Stimulated activated CD4-positive, alpha-beta T cell treated with anti-CD3 and anti-CD28 coated beads, TNF-alpha, amount 100 ng/mL, for 24 hours (primary cell): Measurements from ENCODE around the gene SKAP1.
A peak's percentile ranks its signal among the peaks of the same experiment; 100 is the strongest.
"Not testable (repeated sequence)": the region's sequence is repeated elsewhere in the genome, so short reads cannot be mapped to it uniquely, and the experiment has no call there.

Source experiments
- DNase-seq, 3 experiments: peaks; one replicate each; pipeline ENCODE4 v3.0.0-alpha.2; 2020; ENCODE audit warnings: low read depth in 3 of 3

Gene SKAP1

DNA sequence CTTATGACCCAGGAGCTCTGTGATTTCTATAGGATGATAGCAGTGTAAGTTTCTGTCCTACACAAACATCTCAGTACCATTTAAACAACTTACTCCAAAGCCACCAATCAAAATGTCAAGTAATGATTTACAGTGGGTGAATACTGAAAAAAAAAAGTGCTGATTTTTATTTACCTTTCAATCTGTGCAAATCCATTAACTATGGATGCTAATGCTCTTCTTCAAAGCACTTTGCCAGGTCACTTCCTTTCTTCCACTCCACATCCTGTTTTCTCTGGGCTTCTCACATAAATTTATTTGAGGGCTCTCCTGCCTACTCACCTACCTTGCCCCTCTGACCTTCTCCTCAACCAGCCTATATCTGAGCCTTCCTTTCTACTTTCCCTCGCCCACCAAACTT is 101.6 kb downstream of the SKAP1 start:
- no peak for DNase-seq

DNA sequence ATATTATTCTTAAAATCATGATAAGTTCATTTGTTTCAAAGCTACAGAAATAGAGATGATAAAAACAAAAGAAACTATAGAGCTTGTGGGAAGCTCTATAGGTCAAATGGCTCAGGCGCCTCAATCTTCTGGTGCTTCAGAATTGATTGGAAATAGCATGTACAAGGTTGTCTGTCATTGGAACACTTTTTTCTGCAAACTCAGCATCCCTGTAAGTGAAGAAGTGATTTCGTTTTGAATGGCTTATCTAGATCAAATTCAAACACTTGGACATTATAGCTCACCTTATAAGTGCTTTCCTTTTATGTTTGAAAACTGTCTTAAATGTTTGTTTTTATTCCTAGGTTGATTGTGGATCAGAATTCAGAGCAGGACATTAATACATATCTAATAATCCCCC is 103.7 kb downstream of the SKAP1 start:
- no peak for DNase-seq

DNA sequence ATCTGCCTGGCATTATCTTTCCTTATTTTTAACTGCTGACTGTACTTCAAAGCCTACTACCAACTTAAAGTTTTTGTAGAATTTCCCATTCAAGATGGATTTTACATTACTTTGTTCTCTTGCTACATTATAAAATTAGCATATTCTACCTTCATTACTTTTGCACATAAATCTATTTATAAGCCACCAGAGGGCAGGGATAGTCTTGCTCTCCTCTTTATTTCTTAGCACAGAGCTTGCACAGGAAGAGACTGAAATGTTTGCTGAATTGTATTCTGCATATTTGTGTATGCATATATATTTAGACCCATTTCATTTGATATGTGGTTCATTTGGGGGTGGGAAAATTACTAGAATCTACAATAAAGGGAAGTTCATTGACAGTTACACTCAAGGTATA is 108.0 kb downstream of the SKAP1 start:
- DNase-seq: no peak

DNA sequence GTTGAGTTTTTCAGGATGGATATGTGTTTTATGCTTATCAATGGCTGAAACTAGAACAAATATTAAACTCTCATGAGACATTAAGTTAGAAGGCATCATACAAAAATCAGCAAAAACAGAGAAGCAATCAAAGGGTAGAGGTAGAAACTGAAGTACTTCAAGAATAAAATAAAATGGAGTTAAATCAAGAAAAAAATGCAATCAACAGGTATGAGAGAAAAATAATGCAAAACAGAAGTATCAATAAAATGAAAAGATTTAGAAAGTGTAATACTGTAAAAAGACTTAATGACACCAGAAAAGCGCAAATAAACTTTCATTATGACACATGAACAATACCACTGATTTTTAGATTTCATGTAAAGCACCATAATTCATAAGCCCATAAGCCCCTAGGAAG is 112.3 kb downstream of the SKAP1 start:
- no peak for DNase-seq

DNA sequence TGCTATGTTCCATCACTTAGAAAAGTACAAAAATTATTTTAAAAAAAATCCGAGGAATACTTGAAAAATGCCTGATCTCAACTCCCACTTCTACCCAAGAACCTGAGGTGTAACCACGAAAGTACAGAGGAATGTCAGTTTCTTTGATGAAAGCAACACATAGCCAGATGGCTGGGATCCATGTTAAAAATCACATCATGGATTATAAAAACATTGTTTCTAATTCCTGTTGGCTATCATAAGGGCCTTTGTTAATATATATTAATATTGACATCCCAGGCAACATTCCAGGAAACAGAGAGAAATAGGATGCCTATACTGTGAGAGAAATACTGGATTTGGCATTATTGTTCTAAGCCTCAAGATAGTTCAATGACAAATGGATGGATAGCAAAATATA is 115.3 kb downstream of the SKAP1 start:
- no peak for DNase-seq

DNA sequence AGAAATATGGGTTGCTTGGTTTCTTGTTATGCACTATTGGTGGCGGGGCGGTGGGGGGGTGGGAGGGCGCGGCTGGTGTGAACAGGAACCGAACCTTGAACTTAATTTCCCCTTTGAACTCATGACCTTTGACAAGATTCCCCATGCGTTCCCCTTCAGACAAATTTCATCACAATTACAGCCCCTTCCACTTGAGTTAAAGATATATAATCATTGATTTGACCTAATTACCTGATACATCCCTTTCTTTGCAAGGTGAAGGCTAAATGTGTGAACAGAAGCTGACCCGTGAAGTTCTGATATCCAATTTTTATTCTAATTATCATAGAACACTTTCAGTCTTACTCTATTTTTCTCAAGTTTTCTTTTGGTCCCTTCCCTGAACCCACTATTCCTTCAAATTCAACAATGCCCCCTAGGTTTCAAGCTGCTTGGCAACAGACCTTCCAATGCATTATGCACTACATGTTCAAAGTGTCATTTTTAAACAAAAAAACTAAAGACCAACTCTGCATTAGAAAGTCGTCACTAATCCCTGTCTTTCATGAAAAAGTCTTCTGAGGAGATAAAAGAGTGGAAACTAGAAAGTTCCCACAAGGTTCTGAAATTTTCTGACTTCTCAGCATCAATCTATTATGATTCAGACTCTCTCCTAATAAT is 116.8 kb downstream of the SKAP1 start:
- no peak for DNase-seq

DNA sequence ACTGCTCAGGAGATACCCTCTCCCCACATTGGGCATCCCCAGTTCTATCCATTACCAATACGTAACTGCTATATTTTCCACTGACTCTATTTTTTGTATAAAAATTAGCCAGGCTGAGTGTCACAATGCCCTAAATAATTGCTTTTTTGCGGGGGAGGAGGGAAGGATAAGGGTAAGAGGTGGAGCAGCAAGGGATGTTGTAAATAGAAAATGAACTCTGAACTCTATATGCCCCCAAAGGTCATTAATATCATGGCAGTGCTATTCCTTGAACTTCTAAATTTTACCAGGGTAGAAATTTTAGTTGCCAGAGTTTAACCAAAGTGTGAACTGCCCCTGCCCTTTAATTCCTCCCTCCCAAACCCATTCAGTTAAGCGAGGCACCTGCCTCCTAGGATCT is 118.7 kb downstream of the SKAP1 start:
- no peak for DNase-seq

DNA sequence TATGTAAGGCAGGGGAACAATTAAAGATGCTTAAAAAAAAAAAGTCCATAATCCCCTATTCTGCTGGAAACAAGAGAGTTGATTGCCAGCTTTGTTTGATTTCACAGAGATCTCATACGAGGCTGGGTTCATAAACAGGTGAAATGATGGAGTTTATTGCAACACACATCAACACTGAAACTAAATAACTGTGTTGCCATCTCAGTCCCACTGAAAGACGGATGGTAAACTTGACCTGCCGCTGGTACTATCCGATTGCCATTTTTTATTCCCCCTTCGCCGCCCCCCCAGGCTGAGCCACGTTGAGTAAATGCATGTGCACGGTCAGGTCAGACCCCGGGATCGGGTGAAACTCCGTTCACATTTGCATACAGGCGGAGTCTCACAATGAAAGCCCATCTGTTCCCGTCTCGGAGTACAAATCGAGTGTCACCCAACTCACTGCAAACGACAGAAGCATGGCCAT is 119.2 kb downstream of the SKAP1 start:
- no peak for DNase-seq

DNA sequence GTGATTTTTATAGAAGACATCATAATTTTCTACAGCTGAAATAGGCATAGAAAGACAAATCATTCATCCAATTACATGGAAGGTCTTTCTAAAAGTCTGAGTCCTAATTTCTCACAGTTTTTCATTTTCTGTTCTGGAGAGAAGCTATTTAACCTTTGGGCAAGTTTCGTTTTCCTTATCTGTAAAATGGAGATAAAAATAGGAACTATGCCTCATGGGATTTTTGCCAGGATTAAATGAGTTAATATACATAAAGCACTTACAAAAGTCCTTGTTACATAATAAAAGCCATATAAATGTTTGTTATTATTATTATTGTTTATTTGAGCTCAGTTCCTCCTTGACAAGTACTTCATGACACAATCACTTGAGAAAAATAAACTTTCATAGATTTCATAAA is 121.4 kb downstream of the SKAP1 start:
- DNase-seq: no peak

DNA sequence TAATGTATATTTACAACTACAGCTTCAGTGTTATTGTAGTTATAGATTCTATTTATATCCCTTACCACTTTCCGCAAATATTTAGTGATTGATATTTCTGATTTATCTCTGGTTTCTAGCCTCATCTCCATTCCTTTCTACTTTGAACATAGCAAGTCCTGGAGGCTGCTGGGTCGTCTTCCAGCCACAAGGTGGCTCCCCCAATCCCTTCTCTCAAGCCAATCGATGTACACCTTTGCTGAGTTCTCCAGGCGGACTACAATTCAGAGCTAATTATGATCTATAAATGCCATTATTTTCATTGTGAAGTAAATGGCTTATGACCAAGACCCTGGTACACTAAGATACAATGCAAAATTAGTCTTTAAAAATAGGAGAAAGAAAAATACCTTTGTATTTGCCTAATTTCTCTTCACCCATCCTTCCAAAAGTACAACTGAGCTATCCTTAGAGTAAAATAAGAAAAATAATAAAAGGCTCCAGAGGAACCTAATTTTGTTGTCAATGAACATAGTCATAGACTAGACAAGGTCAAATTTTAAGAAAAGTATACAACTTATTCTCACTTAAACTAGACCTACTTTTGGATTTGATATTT is 122.1 kb downstream of the SKAP1 start:
- peak in 2 of 3 experiments; percentile 11 to 33 for DNase-seq

DNA sequence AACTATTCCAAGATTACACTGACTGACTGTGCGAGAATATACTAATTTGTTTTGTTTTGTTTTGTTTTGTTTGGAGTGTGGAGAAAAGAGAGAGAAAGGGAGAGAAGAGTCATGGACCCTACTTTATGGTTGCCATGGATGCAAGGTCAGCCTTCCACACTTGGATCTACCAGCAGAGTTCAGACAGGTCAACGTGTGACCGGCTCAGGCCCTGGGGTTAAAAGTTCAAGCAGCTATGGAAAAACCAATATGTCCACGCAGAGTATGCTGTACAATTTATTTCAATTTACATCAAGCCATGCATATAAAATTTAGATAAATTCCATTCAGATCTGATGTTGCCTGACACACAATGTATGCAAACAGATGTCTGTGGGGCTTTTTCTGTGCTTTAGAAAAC is 122.8 kb downstream of the SKAP1 start:
- DNase-seq: no peak

DNA sequence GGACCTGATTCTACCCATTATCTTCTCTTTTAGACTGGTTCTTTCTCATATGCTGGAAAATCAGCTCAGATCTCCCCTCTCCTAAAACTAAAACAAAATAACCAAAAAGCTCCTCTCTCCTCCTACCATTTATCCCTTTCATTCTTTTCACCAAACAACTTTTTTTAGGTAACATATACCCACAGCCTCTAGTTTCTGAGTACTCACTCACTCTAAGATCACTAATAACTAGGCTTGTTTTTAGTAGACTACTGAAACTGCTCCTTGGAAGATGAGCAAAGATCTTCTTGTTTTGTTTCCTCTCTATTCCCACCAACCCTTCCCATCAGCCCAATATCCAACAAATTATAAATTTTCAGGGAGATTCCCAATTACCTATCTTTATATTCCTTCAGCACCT is 129.0 kb downstream of the SKAP1 start:
- DNase-seq: no peak

DNA sequence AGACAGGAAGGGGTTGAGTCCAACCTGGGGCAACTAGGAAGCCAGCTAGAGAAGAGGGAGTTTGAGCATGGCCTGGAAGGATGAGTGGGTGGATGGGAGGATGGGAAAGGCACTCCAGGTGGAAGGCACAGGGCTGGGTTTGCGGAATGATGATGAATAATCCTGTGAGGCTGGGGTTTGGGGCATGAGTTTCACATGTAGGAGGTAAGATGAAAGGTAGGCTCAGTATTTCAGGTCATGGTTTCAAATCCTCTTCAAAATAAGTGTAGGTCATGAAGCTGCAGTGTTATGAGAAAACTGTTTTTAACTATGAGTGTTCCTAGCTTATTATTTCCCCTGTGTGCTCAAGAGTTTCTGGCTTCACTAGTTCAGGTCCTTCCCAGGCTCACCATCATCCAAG is 130.3 kb downstream of the SKAP1 start:
- DNase-seq: peak in 1 of 3 experiments; percentile 3

DNA sequence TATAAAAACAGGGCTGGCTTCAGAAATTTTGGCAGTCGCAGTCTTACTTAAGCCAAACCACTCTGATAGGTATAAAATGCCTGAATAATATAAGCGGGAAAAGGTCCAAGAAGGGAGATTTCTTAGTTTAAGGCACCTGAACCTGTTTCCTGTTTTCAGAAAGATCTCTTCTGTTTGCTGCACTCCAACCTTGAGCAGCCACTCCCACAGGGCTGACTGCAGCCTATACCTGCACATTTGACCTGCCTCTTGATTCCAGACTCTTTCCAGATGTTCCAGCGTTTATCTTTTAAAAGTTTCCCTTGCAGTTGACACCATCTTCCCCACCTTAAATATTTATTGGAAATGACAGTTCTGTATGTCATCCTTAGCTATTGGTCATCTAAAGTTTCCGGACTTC is 132.2 kb downstream of the SKAP1 start:
- DNase-seq: no peak

DNA sequence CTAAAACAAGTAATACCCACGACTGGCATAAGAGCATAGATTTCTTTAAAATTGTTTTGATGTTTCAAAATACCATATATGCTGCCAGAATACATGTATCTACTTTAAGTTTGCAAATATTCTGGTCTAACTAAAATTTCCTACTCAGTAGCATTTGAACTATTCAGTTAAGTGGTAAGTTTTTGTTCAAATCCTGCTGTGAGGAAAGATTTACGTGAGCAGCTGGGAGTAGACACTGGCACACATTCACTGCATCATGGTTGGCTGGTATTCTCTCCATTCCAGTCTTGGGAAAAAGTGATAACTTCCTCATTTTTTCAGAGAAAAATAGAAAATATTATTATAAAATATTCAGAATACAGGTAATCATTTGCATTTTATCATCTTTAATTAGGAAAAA is 133.6 kb downstream of the SKAP1 start:
- DNase-seq: no peak

DNA sequence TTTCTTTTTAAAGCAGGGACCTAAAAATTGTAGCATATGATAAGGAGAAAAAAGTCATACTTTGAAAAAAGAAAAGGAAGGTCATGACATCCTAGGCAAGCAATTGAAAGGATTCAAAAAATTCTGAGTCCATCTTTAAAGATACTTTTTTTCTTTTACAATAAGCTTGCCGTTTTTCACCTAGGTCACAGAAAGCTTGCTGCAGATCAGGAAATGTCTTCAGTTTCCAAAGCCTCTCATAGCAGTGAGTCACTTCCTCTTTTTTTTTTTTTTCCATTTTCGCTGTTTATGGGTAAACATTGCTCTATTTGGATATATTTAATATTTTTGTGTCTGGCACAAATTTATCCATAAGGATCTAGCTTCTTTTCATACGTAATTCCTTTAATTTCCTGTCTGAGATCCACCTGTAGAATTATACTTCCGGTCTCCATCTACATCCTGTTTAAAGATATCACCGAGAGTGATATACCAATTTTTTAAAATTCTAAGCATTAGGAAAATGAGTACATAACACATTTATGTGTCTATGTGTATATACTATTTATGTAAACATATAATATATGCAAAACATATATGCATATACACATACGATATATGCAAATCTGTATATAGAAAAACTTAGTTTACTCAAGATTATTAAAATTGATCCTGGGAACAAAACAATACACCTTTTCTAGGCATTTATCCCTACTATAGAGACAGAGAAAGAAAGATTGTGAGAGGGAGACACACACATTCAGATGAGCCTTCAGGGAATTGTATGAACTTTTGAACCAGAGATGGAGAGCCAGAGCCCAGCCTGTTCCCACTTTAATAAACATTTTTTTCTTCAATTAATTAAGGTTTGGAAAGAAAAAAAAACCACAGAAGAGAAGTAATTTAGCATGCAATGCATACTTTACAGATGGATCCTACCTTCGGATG is 134.4 kb downstream of the SKAP1 start:
- DNase-seq: no peak

DNA sequence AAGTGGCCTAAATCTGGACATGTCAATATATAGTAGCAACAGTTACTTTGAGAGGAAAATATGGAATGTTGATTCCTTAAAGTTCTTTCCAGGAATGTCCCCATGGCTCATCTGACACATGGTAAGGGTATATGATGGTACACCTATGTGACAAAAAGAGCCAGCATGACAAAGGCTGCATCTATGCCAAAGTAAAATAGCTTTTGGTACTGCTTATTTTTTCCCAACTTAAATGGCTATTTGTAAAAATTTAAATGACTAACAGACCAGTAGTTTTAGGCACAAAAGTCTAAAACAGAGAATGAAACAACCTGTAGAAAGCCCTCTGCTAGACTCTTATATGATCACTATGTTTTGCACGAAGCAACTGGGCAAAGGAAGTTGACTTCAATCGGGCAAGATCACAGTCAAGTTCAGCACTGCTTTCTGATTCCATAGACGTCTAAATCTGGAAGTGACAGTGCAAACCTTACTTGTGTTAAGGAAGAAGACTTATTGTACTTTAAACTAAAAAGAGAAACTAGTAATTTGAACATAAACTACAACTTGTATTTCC is 135.1 kb downstream of the SKAP1 start:
- DNase-seq: no peak

DNA sequence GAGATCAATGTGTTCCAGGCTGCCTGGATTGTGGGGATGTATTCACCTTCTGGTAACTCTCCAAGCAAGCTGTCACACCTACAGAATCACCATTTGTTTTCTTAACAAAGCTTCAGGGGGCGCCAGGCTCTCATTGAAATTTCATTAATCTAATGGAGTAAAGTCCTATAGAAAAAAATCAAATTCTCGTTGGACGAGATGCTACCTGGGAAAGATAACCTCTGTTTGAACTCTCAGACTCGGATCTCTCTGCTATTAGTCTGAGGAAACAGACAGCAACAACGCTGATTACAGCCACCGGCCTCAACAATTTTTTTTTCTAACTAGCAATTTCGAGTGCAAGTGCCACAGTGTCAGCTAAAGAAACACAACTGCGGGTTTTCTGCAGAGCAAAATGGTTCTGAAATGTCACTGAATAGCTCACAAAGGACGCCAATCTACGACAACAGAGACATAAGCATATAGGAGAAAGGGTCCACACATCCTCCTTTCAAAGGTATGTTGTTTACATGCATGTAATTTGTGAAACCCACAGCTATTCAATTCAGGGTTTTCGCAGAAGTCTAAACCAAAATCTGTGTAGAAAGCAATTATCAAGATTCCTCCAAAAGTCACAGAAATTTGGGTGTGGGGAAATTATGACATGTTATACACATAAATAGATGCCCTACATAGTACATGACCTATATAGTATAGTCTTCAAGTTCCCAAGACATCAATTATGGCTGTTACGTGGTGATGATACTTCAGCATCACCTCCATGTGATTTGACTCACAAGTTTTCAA is 135.8 kb downstream of the SKAP1 start:
- no peak for DNase-seq

DNA sequence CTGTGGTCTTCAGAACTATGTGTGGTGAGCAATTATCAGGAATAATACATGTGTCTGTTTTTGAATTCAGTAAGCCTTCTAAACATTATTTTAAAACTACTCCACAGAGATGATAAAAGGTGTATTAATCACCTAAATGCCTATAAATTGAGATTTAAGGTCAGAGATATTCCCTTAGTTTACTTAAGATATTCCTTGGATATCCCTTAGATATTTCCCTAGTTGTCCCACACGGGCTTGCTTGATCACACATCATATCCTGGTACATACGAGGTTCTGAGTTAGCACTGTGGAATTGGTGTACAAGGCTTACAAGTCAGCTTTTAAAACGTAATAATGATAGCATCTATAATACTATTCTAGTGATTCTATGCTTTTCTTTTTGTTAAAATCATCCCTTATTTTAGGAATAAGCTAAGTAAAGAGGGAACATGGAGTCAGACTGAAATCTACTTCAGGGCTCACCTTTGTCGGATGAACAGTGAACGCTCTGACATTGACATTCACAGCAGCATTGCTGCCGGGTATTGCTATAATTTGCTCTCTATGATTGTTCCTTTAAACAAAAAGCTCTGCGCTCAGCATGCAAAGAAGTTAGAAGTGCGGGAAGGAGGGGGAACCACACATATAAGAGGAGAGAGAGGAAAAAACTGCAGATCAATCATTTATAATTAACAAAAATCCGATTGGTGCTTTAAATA is 136.5 kb downstream of the SKAP1 start:
- no peak for DNase-seq

DNA sequence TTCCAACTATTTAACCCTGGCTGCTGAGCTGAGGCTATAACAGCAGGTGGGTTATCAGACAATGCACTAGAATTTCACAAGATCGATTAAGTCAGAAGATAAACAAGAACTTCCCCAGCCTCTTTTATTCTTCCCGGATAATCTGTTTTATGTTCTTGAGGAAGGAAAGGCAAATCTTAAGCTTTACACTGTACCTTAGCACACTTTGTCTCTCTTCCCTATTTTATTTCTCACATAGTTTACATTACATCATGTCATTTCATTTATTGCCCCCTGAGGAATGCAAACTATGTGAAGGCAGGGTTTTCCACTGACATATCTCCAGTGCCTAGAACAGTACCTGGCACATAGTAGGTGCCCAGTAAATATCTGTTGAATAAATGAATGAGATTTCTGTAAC is 139.6 kb downstream of the SKAP1 start:
- DNase-seq: no peak

DNA sequence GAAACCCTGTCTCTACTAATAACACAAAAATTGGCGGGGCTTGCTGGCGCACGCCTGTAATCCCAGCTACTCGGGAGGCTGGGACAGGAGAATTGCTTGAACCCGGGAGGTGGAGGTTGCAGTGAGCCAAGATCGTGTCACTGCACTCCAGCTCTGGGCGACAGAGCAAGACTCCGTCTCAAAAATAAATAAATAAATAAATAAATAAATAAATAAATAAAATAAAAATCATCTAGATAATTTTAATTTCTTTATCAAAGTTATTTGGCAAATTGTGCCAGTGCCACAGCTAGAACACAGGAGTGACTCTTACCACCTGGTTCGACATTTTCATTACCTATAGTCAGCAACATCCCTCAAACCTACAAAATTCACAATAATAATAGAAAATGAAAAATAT is 143.1 kb downstream of the SKAP1 start:
- not testable (repeated sequence) for DNase-seq
